GM12878 (cell line): ENCODE measurements around the gene SSC4D. TPM values are rescaled to one million over a fixed set of nuclear protein-coding genes. Genes with fewer than 3 reads are reported as not detected.
A peak's percentile ranks its signal among the peaks of the same experiment; 100 is the strongest.

Experiments
- BACH1 ChIP-seq: fragments of 450-650 bp; IDR thresholded peaks from 2 replicates; pipeline ENCODE4 v1.6.1; 2017; ENCODE audit warnings: mild to moderate bottlenecking, borderline replicate concordance
- BMI1 ChIP-seq: fragments of 450-650 bp; IDR thresholded peaks from 2 replicates; pipeline ENCODE4 v1.6.1; 2016; ENCODE audit warnings: mild to moderate bottlenecking, moderate library complexity, borderline replicate concordance
- CEBPB ChIP-seq, 2 experiments: fragments of 150-350 bp in 1 of 2; IDR thresholded peaks; 2 replicates each; pipeline ENCODE4 v1.6.1; 2012 to 2014; ENCODE audit warnings: low read depth in 2 of 2, low read length in 2 of 2, borderline replicate concordance in 1 of 2, inconsistent platforms in 1 of 2
- ELK1 ChIP-seq: IDR thresholded peaks from 2 replicates; pipeline ENCODE4 v1.6.1; 2012; ENCODE audit warnings: low read depth, low read length, improper control_type of control experiment
- GABPA ChIP-seq: IDR thresholded peaks from 2 replicates; pipeline ENCODE4 v1.6.1; 2014; ENCODE audit warnings: antibody characterized with exemption, low read depth, mild to moderate bottlenecking, inconsistent platforms
- IKZF1 ChIP-seq: fragments of 450-650 bp; conservative IDR thresholded peaks from 2 replicates; pipeline ENCODE4 v1.6.1; 2017; ENCODE audit warnings: antibody characterized with exemption, mild to moderate bottlenecking
- KDM1A ChIP-seq: fragments of 200-600 bp; sonication (generic); IDR thresholded peaks from 2 replicates; pipeline ENCODE4 v1.6.1; 2016; ENCODE audit warnings: borderline replicate concordance
- MEF2B ChIP-seq: fragments of 450-650 bp; IDR thresholded peaks from 2 replicates; pipeline ENCODE4 v1.6.1; 2018; ENCODE audit warnings: mild to moderate bottlenecking, moderate library complexity; ENCODE audit not compliant: partially characterized antibody, poor library complexity, severe bottlenecking
- RB1 ChIP-seq: fragments of 450-650 bp; formaldehyde crosslinking; IDR thresholded peaks from 2 replicates; pipeline ENCODE4 v1.6.1; 2017; ENCODE audit warnings: mild to moderate bottlenecking, borderline replicate concordance
- SKIL ChIP-seq: fragments of 450-650 bp; IDR thresholded peaks from 2 replicates; pipeline ENCODE4 v1.6.1; 2017; ENCODE audit warnings: mild to moderate bottlenecking, low read depth, inconsistent platforms; ENCODE audit not compliant: poor library complexity, severe bottlenecking
- SP1 ChIP-seq: IDR thresholded peaks from one replicate; pipeline ENCODE4 v1.6.1; 2011; ENCODE audit warnings: low read depth, low read length
- SREBF2 ChIP-seq: IDR thresholded peaks from 2 replicates; pipeline ENCODE4 v1.6.1; 2012; ENCODE audit warnings: mild to moderate bottlenecking, low read length
- STAT3 ChIP-seq: IDR thresholded peaks from 2 replicates; pipeline ENCODE4 v1.6.1; 2011; ENCODE audit warnings: low read depth, low read length, improper control_type of control experiment
- SUPT20H ChIP-seq: IDR thresholded peaks from 2 replicates; pipeline ENCODE4 v1.6.1; 2011; ENCODE audit warnings: low read depth, mild to moderate bottlenecking, low read length, moderate library complexity, borderline replicate concordance; ENCODE audit not compliant: control insufficient read depth
- ZNF217 ChIP-seq: fragments of 450-650 bp; IDR thresholded peaks from 2 replicates; pipeline ENCODE4 v1.6.1; 2017; ENCODE audit warnings: antibody characterized with exemption, mild to moderate bottlenecking
- ZNF274 ChIP-seq: IDR thresholded peaks from one replicate; pipeline ENCODE4 v1.8.0; 2011; ENCODE audit not compliant: insufficient read length, insufficient read depth
- polyA plus RNA-seq, 11 experiments: library from polyadenylated mRNA; depleted of rRNA in 4 of 11; unstranded in 6 of 11; stranded (reverse) in 5 of 11; fragments of >200 nt; fragmentation: Nextera tagmentation in 4 of 11; fragmentation: Illumina TruSeq in 1 of 11; extraction: Ambion mirVana in 4 of 11; extraction: Trizol in 1 of 11; gene quantifications; 1 replicate in 1 of 11; 2 replicates in 10 of 11; pipeline versions ENCODE4 v1.2.1 to v1.2.3, GENCODE V29; 2011 to 2016; ENCODE audit warnings: inconsistent platforms in 2 of 11, missing spikeins in 2 of 11, low read depth in 1 of 11
- total RNA-seq, 4 experiments: library from RNA; depleted of rRNA in 3 of 4; stranded (reverse); fragments of >200 nt in 3 of 4; fragmentation: Illumina TruSeq in 1 of 4; extraction: Trizol in 1 of 4; gene quantifications; 2 replicates each; pipeline versions ENCODE4 v1.2.1 to v1.2.3, GENCODE V29; 2013 to 2021
- TF ChIP-seq, protein P1 (sequence below): fragments of 450-650 bp; IDR thresholded peaks from 2 replicates; pipeline ENCODE4 v1.6.1; 2017; ENCODE audit warnings: low read depth, mild to moderate bottlenecking, moderate library complexity
- TF ChIP-seq, protein P2 (sequence below): fragments of 450-650 bp; formaldehyde crosslinking; IDR thresholded peaks from 2 replicates; pipeline ENCODE4 v1.5.0; 2022; ENCODE audit warnings: mild to moderate bottlenecking, missing genetic modification characterization
- TF ChIP-seq, protein P3 (sequence below): IDR thresholded peaks from 2 replicates; pipeline ENCODE4 v1.6.1; 2011; ENCODE audit warnings: borderline replicate concordance, low read depth, mild to moderate bottlenecking, moderate library complexity, mixed read lengths, low read length; ENCODE audit not compliant: insufficient read depth; ENCODE audit errors: extremely low read length

SSC4D gene
- total and polyA plus RNA-seq, 10 of the 15 experiments (the other 5 are each of a cell fraction or from before 2014, with no cell fraction given), result 0.08 to 0.79 (median 0.25) TPM; not detected in 1

DNA sequence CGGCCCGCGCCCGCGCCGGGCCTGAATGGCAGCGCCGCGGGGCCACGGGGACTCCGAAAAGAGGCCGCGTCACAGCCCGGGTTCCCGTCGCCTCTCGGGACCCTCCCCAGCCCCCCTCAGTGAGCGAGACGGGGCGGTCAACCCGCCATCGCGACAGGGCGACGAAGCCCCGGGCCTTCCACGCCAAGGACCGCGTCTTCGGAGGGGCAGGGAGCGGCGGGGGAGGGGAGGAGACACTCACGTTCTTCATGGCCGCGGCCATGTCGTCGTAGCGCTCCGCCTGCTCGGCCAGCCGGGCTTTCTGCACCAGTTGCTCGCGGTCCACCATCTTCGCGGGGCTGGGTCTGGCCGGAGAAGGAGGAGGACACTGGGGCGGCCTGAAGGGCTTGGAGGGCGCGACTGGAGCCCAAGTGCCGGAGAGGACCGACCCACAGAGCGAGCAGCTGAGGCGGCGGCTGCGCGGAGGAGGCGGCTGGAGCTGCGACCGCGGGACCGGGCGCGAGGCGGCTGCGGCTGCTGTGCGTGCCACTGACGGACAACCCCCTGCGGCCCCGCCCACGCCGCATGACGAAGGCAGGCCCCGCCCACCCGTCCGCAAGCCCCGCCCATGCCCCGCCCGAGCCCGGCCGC lies 50.9 kb downstream of the SSC4D start, which contains the start of gene YWHAG (continued):
- TF ChIP-seq, protein P1, sequence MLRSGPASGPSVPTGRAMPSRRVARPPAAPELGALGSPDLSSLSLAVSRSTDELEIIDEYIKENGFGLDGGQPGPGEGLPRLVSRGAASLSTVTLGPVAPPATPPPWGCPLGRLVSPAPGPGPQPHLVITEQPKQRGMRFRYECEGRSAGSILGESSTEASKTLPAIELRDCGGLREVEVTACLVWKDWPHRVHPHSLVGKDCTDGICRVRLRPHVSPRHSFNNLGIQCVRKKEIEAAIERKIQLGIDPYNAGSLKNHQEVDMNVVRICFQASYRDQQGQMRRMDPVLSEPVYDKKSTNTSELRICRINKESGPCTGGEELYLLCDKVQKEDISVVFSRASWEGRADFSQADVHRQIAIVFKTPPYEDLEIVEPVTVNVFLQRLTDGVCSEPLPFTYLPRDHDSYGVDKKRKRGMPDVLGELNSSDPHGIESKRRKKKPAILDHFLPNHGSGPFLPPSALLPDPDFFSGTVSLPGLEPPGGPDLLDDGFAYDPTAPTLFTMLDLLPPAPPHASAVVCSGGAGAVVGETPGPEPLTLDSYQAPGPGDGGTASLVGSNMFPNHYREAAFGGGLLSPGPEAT, result no peak
- TF ChIP-seq SP1 (peak; percentile 29), GABPA (no peak), BMI1 (no peak), ZNF217 (no peak), MEF2B (no peak), KDM1A (no peak), RB1 (peak; percentile 91; the same call in 1 of the 2 replicates), ZNF274 (no peak), CEBPB (IDR thresholded peaks at IDR 0.05; ENCODE audit: borderline replicate concordance in 1 of 2, low read depth in 2 of 2, low read length in 2 of 2) (no peak), SKIL (no peak), IKZF1 (peak; percentile 76), SREBF2 (no peak), SUPT20H (no peak), BACH1 (peak; percentile 81; the same call in 1 of the 2 replicates), ELK1 (no peak), STAT3 (no peak)
- TF ChIP-seq, protein P2, sequence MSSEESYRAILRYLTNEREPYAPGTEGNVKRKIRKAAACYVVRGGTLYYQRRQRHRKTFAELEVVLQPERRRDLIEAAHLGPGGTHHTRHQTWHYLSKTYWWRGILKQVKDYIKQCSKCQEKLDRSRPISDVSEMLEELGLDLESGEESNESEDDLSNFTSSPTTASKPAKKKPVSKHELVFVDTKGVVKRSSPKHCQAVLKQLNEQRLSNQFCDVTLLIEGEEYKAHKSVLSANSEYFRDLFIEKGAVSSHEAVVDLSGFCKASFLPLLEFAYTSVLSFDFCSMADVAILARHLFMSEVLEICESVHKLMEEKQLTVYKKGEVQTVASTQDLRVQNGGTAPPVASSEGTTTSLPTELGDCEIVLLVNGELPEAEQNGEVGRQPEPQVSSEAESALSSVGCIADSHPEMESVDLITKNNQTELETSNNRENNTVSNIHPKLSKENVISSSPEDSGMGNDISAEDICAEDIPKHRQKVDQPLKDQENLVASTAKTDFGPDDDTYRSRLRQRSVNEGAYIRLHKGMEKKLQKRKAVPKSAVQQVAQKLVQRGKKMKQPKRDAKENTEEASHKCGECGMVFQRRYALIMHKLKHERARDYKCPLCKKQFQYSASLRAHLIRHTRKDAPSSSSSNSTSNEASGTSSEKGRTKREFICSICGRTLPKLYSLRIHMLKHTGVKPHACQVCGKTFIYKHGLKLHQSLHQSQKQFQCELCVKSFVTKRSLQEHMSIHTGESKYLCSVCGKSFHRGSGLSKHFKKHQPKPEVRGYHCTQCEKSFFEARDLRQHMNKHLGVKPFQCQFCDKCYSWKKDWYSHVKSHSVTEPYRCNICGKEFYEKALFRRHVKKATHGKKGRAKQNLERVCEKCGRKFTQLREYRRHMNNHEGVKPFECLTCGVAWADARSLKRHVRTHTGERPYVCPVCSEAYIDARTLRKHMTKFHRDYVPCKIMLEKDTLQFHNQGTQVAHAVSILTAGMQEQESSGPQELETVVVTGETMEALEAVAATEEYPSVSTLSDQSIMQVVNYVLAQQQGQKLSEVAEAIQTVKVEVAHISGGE, result no peak
- TF ChIP-seq, protein P3, sequence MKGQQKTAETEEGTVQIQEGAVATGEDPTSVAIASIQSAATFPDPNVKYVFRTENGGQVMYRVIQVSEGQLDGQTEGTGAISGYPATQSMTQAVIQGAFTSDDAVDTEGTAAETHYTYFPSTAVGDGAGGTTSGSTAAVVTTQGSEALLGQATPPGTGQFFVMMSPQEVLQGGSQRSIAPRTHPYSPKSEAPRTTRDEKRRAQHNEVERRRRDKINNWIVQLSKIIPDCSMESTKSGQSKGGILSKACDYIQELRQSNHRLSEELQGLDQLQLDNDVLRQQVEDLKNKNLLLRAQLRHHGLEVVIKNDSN, result no peak
